ENCODE measurements around the gene CPEB4. TPM values are rescaled to one million over a fixed set of nuclear protein-coding genes. Genes with fewer than 3 reads are reported as not detected.

CPEB4 gene
- total and polyA plus RNA-seq, 2 of the 8 experiments (the other 6 are each of a cell fraction or from before 2014, with no cell fraction given): 8.4 to 13.4 TPM

DNA sequence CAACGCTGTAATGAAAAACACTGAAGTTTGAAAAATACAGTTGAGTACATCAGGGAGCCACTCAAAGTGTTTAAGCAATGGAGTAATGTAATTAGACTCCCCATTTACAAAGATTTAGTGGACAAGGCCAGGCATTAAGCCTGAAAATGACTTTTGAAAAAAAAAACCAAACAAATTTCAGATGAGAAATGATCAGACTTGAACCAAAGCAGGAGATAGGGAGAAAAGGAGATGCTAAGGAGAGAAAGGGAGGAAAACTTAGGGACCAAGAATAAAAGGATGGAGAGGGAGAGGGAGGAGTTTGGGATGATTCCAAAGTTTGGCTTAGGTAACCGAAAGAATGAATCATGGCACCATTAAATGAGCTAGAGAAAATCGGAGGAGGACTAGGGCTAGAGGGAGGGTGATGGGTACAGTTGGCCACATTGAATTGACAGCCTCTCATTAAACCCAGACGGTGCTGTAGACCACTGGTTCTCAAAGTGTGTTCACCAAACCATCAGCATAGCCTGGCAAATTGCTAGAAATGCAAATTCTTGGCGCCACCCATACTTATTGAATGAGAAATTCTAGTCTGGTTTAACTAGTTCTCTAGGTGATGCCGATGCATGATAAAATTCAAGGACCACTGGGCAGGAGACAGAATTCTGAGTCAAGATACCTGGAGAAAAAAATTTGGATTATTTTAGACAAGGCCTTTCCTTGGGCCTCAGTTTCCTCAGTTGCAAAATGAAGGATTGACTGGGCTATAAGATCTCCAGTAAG lies 6.2 kb upstream of the CPEB4 start:
- Histone ChIP-seq H3K79me1 (ENCODE audit: low read depth, low read length) (no peaks in the 10 kb centered on the region), H3K23ac (ENCODE audit: insufficient read length) (no peak overlapping the region), H3K14ac (ENCODE audit: insufficient read length) (no peak overlapping the region), H2BK15ac (ENCODE audit: low read length) (no peak overlapping the region), H3K23me2 (ENCODE audit: low read depth, low read length) (no peaks in the 10 kb centered on the region), H3K18ac (ENCODE audit: extremely low read depth, low read length) (no peak overlapping the region), H3K4me3 (ENCODE audit: extremely low read depth in 1 of 4, insufficient read depth in 2 of 4, low read depth in 3 of 4, low read length in 4 of 4) (no peak overlapping the region), H3K79me2 (ENCODE audit: control insufficient read depth in 1 of 2, insufficient read depth in 2 of 2, low read length in 2 of 2) (no peaks in the 10 kb centered on the region), H3K4me1 (replicated peaks in 1 of 4; ENCODE audit: control insufficient read depth in 3 of 4, insufficient read depth in 4 of 4, low read length in 3 of 4) (no peaks in the 10 kb centered on the region), H4K91ac (replicated peaks; ENCODE audit: insufficient read length, low read length) (no peak overlapping the region), H3K27me3 (replicated peaks in 1 of 4; ENCODE audit: control insufficient read depth in 3 of 4, extremely low read depth in 1 of 4, insufficient read depth in 3 of 4, low read length in 3 of 4) (no peaks in the 10 kb centered on the region), H3K4me2 (ENCODE audit: insufficient read depth in 1 of 2, low read depth in 2 of 2, low read length in 2 of 2) (no peak overlapping the region), H3K36me3 (ENCODE audit: control insufficient read depth in 2 of 4, insufficient read depth in 4 of 4, low read length in 3 of 4) (no peaks in the 10 kb centered on the region), H2BK20ac (ENCODE audit: low read length) (no peak overlapping the region), H2BK5ac (ENCODE audit: low read depth, low read length) (no peak overlapping the region), H2BK12ac (ENCODE audit: low read depth, low read length) (no peak overlapping the region), H3K27ac (ENCODE audit: low read depth, low read length) (no peak overlapping the region), H3K9ac (replicated peaks in 1 of 4; ENCODE audit: extremely low read depth in 1 of 4, low read depth in 3 of 4, low read length in 3 of 4) (no peak overlapping the region), H4K8ac (ENCODE audit: extremely low read depth, insufficient read depth, low read length) (no peak overlapping the region), H3K56ac (replicated peaks; ENCODE audit: insufficient read length, low read depth, low read length) (no peak overlapping the region), H2BK120ac (replicated peaks; ENCODE audit: low read depth, low read length) (no peak overlapping the region), H3K4ac (replicated peaks; ENCODE audit: insufficient read length, low read depth, low read length) (no peak overlapping the region), H4K20me1 (replicated peaks in 1 of 2; ENCODE audit: control insufficient read depth in 1 of 2, insufficient read depth in 2 of 2, low read length in 2 of 2) (no peaks in the 10 kb centered on the region), H2AK5ac (ENCODE audit: low read depth, low read length) (no peak overlapping the region), H2AFZ (ENCODE audit: low read length) (no peak overlapping the region), H3K9me3 (ENCODE audit: insufficient read depth in 2 of 2, low read depth in 1 of 2, low read length in 1 of 2) (peaks cover 0 to 2% of the 10 kb centered on the region in 2 experiments; a peak in 1 of 4 replicates), H4K5ac (ENCODE audit: insufficient read length, low read depth, low read length) (no peak overlapping the region)
- FAIRE-seq (no peak), DNase-seq (ENCODE audit: low read depth in 1 of 2, low spot score in 2 of 2) (no peak)
- ChIA-PET POLR2A (ENCODE audit: partially characterized antibody) (no interaction called here), CTCF (ENCODE audit: partially characterized antibody) (interaction anchor here (2.5 kb wide), 1 partner anchor 91 kb away, joined by 5 read pairs; no protein-coding TSS in a partner anchor)
- WGBS, 2 experiments (ENCODE audit: extremely low coverage in 1 of 2, insufficient coverage in 1 of 2, insufficient read length in 1 of 2, insufficient replicate concordance in 2 of 2, low coverage in 1 of 2, low lambda C conversion rate in 2 of 2, missing lambda C conversion rate in 1 of 2): 89% methylated on average over 6 of the region's 6 CpGs; no CpG with 5 or more reads in 1 of the 2 experiments
- no peak for TF ChIP-seq HDAC2 (IDR thresholded peaks at IDR 0.05; ENCODE audit: borderline replicate concordance in 1 of 2, low read depth in 2 of 2, low read length in 2 of 2)
- no peak for TF ChIP-seq SIN3A (conservative IDR thresholded peaks at IDR 0.05 in 1 of 2, IDR thresholded peaks at IDR 0.05 in 1 of 2; ENCODE audit: low read depth in 1 of 2, low read length in 2 of 2)
- TF ChIP-seq NANOG (IDR thresholded peaks at IDR 0.05; ENCODE audit: insufficient read depth, low read depth, low read length, poor library complexity, severe bottlenecking): no peak
- TF ChIP-seq RFX5 (IDR thresholded peaks at IDR 0.05; ENCODE audit: borderline replicate concordance, low read depth, low read length): no peak
- TF ChIP-seq NRF1 (IDR thresholded peaks at IDR 0.05; ENCODE audit: low read depth, low read length): no peak
- no peak for TF ChIP-seq POLR2A (IDR thresholded peaks at IDR 0.05; ENCODE audit: control extremely low read depth in 1 of 2, low read depth in 2 of 2, low read length in 2 of 2)
- TF ChIP-seq SAP30 (IDR thresholded peaks at IDR 0.05; ENCODE audit: insufficient read depth, insufficient replicate concordance, low read length): no peak
- TF ChIP-seq CREB1 (IDR thresholded peaks at IDR 0.05): no peak
- TF ChIP-seq RAD21 (IDR thresholded peaks at IDR 0.05 in 1 of 2, conservative IDR thresholded peaks at IDR 0.05 in 1 of 2; ENCODE audit: low read depth in 2 of 2, low read length in 2 of 2): no peak
- no peak for TF ChIP-seq RNF2 (IDR thresholded peaks at IDR 0.05; ENCODE audit: borderline replicate concordance, low read depth, low read length, missing control alignments, poor library complexity, severe bottlenecking)
- no peak for TF ChIP-seq EGR1 (IDR thresholded peaks at IDR 0.05; ENCODE audit: borderline replicate concordance, low read depth, low read length)
- TF ChIP-seq SP4 (IDR thresholded peaks at IDR 0.05; ENCODE audit: low read length): no peak

All from H1 (cell line).